Esophagus squamous epithelium (tissue), 5 donors: ENCODE measurements around the gene CABP1. TPM values are rescaled to one million over a fixed set of nuclear protein-coding genes. Genes with fewer than 3 reads are reported as not detected.

ENCODE experiments used
- DNase-seq: peaks from one replicate; lab custom pipeline; 2025; lab: John Stamatoyannopoulos, UW
- H3K27ac ChIP-seq, 4 donors: fragments of 200-600 bp; sonication (generic); one replicate each; pipeline ENCODE4 v1.5.1; 2016 to 2019; ENCODE audit warnings: mild to moderate bottlenecking in 1 of 4
- H3K27me3 ChIP-seq, 4 donors: fragments of 200-600 bp; sonication (generic); 1 replicate in 3 of 4; 2 replicates in 1 of 4; pipeline versions ENCODE4 v1.5.1 to v1.6.0; 2017 to 2021; ENCODE audit warnings: antibody characterized with exemption in 1 of 4
- H3K36me3 ChIP-seq, 3 donors: fragments of 200-600 bp; sonication (generic); one replicate each; pipeline ENCODE4 v1.5.1; 2016 to 2019
- H3K4me1 ChIP-seq, 3 donors: fragments of 200-600 bp; sonication (generic); one replicate each; pipeline ENCODE4 v1.5.1; 2017 to 2019
- H3K4me3 ChIP-seq, 4 donors: fragments of 200-600 bp; sonication (generic); 1 replicate in 3 of 4; 2 replicates in 1 of 4; pipeline ENCODE4 v1.5.1; 2016 to 2019; ENCODE audit warnings: mild to moderate bottlenecking in 2 of 4, moderate library complexity in 1 of 4
- H3K9me3 ChIP-seq, 3 donors: fragments of 200-600 bp; sonication (generic); one replicate each; pipeline ENCODE4 v1.5.1; 2016 to 2019
- POLR2A ChIP-seq, 4 donors: fragments of 450-650 bp; IDR thresholded peaks; one replicate each; pipeline ENCODE4 v1.6.1; 2017; ENCODE audit warnings: antibody characterized with exemption in 4 of 4, mild to moderate bottlenecking in 4 of 4, moderate library complexity in 3 of 4
- WGBS, 2 donors: methylation state at CpG; one replicate each; pipeline ENCODE4 v1.1.5; 2018; 5-methylcytosine and 5-hydroxymethylcytosine counted together
- intact Hi-C: fragments of 100-400 bp; cut with DNase I; formaldehyde crosslinking; loops from one replicate; pipeline ENCODE4 v1.15.0; 2022
- total RNA-seq, 4 donors: library from RNA; depleted of rRNA; stranded (reverse); fragments of >200 nt; gene quantifications; one replicate each; pipeline ENCODE4 v1.1.0, GENCODE V29; 2016
- TF ChIP-seq, protein P1 (sequence below), 6 experiments: fragments of 450-650 bp in 4 of 6; fragments of 200-600 bp in 2 of 6; sonication (generic) in 2 of 6; IDR thresholded peaks; one replicate each; pipeline ENCODE4 v1.5.1; 2016 to 2019; ENCODE audit warnings: antibody characterized with exemption in 6 of 6, mild to moderate bottlenecking in 4 of 6, moderate library complexity in 4 of 6
- donor health status: DM: yes; HTN: yes; CAD: no.

The CABP1 gene
- total RNA-seq, 4 donors from 2014 or later: 0.19 to 2.4 (median 1.3) TPM

DNA sequence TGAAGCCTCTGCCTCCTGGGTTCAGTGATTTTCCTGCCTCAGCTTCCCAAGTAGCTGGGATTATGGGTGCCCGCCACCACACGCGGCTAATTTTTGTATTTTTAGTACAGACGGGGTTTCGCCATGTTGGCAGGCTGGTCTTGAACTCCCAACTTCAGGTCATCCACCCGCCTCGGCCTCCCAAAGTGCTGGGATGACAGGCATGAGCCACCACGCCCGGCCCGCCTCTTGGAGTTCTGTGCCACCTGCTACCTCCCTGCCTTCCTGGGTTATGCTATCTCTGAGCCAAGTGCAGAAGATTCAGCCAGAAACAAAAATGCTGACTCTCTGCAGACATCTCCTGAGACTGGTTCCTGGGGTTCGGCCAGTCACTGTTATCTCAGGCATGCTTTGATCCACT, 13.2 kb downstream of the CABP1 start:
- H3K36me3 ChIP-seq: no peaks in the 10 kb centered on the region
- no peak for DNase-seq
- TF ChIP-seq, protein P1, sequence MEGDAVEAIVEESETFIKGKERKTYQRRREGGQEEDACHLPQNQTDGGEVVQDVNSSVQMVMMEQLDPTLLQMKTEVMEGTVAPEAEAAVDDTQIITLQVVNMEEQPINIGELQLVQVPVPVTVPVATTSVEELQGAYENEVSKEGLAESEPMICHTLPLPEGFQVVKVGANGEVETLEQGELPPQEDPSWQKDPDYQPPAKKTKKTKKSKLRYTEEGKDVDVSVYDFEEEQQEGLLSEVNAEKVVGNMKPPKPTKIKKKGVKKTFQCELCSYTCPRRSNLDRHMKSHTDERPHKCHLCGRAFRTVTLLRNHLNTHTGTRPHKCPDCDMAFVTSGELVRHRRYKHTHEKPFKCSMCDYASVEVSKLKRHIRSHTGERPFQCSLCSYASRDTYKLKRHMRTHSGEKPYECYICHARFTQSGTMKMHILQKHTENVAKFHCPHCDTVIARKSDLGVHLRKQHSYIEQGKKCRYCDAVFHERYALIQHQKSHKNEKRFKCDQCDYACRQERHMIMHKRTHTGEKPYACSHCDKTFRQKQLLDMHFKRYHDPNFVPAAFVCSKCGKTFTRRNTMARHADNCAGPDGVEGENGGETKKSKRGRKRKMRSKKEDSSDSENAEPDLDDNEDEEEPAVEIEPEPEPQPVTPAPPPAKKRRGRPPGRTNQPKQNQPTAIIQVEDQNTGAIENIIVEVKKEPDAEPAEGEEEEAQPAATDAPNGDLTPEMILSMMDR (IDR thresholded peaks at IDR 0.05): no peak
- TF ChIP-seq POLR2A (IDR thresholded peaks at IDR 0.05): no peak
- 86 to 91% methylated on average over 8 to 11 of the region's 11 CpGs for WGBS, 2 donors
- no peaks in the 10 kb centered on the region for H3K9me3 ChIP-seq
- peaks cover 0 to 33% (median 2%) of the 10 kb centered on the region in 4 donors for H3K27me3 ChIP-seq
- no peak overlapping the region for H3K4me3 ChIP-seq
- H3K27ac ChIP-seq: peak overlapping the region; percentile 51 to 85 (median 71)
- intact Hi-C loops: no loop called here
- H3K4me1 ChIP-seq: peaks cover 6 to 33% (median 9%) of the 10 kb centered on the region in 3 donors

DNA sequence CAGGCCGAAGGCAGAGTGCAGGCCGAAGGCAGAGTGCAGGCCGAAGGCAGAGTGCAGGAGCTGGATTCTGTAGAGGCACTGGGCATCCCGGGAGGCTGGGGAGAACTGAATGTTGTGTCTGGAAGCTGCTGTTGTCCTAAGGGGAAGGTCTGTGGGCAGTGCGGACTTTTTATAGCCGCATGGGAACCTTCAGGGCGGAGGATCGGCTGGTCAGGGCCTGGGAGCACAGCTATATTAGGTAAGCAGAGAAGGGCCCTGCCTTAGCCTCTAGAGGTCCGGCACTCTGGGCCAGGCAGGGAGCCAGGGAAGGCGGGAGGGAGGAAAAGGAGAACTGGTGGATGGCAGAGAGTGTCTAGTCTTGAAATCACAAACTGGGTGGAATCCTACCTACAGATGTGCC, 14.2 kb downstream of the CABP1 start:
- no peaks in the 10 kb centered on the region for H3K36me3 ChIP-seq
- TF ChIP-seq, protein P1 (IDR thresholded peaks at IDR 0.05): no peak
- no peak for TF ChIP-seq POLR2A (IDR thresholded peaks at IDR 0.05)
- H3K27me3 ChIP-seq: peaks cover 0 to 26% (median under 1%) of the 10 kb centered on the region in 4 donors
- WGBS, 2 donors: 52 to 70% methylated on average over 9 of the region's 10 CpGs
- H3K9me3 ChIP-seq: no peaks in the 10 kb centered on the region
- peaks cover 1 to 31% (median 2%) of the 10 kb centered on the region in 3 donors for H3K4me1 ChIP-seq
- no peak for DNase-seq
- intact Hi-C loops: no loop called here
- no peak overlapping the region for H3K4me3 ChIP-seq
- H3K27ac ChIP-seq: peak overlapping the region; percentile 51 to 85 (median 71)

DNA sequence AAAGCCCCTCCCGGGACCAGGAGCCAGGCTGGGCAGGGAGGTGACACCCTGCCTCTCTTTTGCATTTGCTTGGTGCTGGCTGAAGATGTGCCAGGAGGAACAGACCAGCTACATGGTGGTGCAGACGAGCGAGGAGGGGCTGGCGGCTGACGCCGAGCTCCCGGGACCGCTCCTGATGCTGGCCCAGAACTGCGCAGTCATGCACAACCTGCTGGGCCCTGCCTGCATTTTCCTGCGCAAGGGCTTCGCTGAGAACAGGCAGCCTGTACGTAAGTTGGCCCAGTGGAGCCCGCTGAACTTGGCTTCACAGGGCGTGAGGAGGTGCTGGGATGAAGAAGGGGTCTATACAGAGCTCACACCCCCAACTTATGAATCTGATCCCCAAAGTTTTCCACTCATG, 15.6 kb downstream of the CABP1 start:
- Histone ChIP-seq H3K4me3 (no peak overlapping the region), H3K9me3 (no peaks in the 10 kb centered on the region), H3K4me1 (peaks cover 0 to 28% (median 0%) of the 10 kb centered on the region in 3 donors), H3K27ac (no peak overlapping the region), H3K27me3 (peaks cover 0 to 13% (median 0%) of the 10 kb centered on the region in 4 donors), H3K36me3 (no peaks in the 10 kb centered on the region)
- WGBS, 2 donors: 80 to 96% methylated on average over 1 to 5 of the region's 14 CpGs
- TF ChIP-seq, protein P1 (IDR thresholded peaks at IDR 0.05): no peak
- TF ChIP-seq POLR2A (IDR thresholded peaks at IDR 0.05): no peak
- intact Hi-C loops: no loop called here
- no peak for DNase-seq

DNA sequence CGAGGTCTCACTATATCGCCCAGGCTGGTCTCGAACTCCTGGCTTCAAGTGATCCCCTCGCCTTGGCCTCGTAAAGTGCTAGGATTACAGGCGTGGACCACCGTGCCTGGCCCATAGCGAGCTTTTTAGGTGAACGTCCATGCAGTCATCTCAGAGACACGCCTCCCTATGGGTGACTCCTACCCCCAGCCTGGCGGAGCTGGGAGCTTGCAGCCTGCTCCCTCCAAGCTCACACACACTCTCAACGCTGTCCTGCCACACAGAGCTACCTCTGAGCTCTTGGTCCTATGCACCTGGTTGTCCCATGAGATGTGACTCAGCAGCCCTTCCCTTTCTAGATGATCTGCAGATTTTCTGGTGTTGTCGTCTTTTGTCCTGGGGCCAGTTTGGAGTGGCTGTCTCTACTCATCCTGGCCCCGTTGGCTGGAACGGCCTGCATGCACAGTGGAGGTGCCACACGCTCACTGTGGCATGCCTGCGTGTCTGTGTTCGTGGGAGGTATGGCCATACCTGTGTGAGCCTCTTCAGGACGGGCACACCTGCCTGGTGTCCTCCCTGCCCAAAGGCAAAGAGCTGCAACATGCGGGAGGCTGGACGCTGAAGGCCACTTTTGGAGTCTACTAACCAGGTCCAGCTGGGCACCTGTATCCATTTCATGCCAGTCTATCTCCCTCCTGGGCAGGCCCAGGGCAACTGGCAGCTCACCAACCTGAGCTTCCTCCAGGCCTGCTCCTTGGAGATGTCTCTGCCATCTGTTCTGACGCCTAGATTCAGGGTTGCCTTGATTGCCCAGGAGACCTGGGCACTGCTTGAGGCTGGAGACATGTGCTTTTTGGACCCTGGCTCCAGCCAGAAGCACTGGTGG, 18.1 kb downstream of the CABP1 start:
- intact Hi-C loops: no loop called here
- TF ChIP-seq POLR2A (IDR thresholded peaks at IDR 0.05): no peak
- TF ChIP-seq, protein P1 (IDR thresholded peaks at IDR 0.05): no peak
- Histone ChIP-seq H3K4me1 (peaks cover 0 to 20% (median 0%) of the 10 kb centered on the region in 3 donors), H3K4me3 (no peak overlapping the region), H3K27me3 (no peaks in the 10 kb centered on the region), H3K27ac (no peak overlapping the region), H3K9me3 (no peaks in the 10 kb centered on the region), H3K36me3 (no peaks in the 10 kb centered on the region)
- no peak for DNase-seq
- 69 to 77% methylated on average over 9 to 11 of the region's 22 CpGs for WGBS, 2 donors

DNA sequence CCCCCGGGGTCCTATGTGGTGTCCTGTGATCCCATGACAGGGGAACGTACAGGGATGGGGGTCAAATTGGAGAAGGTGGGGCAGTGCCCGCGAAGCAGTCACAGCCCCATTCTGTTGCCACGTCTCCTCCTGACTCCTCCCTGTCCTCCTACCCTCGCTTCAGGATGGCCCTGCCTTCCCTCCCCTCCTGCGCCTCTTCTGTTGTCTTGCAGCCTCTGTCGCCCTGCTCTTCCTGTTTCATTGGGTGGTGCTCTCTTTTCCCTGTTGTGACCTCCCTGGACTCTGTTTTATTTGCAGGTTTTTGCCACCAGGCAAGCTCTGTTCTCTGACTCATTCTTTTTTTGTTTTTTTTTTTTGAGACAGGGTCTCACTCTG, 18.7 kb downstream of the CABP1 start:
- Histone ChIP-seq H3K36me3 (no peaks in the 10 kb centered on the region), H3K9me3 (no peaks in the 10 kb centered on the region), H3K27ac (no peak overlapping the region), H3K4me3 (no peak overlapping the region), H3K4me1 (peaks cover 0 to 14% (median 0%) of the 10 kb centered on the region in 3 donors), H3K27me3 (no peaks in the 10 kb centered on the region)
- no peak for TF ChIP-seq POLR2A (IDR thresholded peaks at IDR 0.05)
- TF ChIP-seq, protein P1 (IDR thresholded peaks at IDR 0.05): no peak
- no peak for DNase-seq
- intact Hi-C loops: no loop called here
- 59 to 63% methylated on average over 7 to 8 of the region's 8 CpGs for WGBS, 2 donors
